ENCODE data around the gene SLC35F3. TPM values are rescaled to one million over a fixed set of nuclear protein-coding genes. Genes with fewer than 3 reads are reported as not detected.

Gene SLC35F3
- polyA plus RNA-seq, 1 of the 3 experiments (the other 2 are of a cell fraction) = 0.87 TPM

DNA sequence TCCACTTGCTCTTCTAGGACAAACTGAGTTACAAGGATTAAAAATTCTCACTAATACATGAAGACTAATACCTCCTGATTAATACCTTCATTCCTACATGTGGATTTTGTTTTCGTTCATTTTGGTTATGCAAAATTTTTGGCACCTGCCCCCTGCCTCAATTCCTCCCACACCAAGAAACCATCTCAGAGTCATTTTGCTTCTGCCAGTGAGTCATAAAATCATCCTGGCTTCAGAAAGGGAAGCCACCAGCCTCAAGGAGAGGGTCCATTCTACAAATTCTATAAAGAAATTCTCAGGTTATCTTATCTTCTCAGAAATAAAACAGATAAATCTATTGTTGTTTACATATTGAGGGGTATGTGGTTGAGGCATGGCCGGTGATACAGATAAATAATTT is 365.6 kb downstream of the SLC35F3 start:
- 65% methylated on average over 2 of the region's 2 CpGs for WGBS (ENCODE audit: low lambda C conversion rate)
- peaks cover 0 to 7% of the 10 kb centered on the region in 2 experiments; a peak in 2 of 4 replicates for H3K4me1 ChIP-seq (ENCODE audit: control insufficient read depth in 1 of 2, insufficient read depth in 2 of 2, low read depth in 1 of 2, low read length in 1 of 2)
- no peak overlapping the region for H3K4me3 ChIP-seq (ENCODE audit: low read depth in 2 of 2, low read length in 1 of 2)
- TF ChIP-seq RXRA (IDR thresholded peaks at IDR 0.05; ENCODE audit: borderline replicate concordance, low read depth) (no peak), CHD2 (IDR thresholded peaks at IDR 0.05; ENCODE audit: low read length, partially characterized antibody) (no peak)
- H2AFZ ChIP-seq (ENCODE audit: low read depth) = no peak overlapping the region
- CTCF ChIA-PET = interaction anchor here (1.5 kb wide), 1 partner anchor 57 kb away, joined by 4 read pairs; no protein-coding TSS in a partner anchor
- no peak for DNase-seq
- no peak overlapping the region for H3K4me2 ChIP-seq
- no peak overlapping the region for H3K9ac ChIP-seq
- no peak overlapping the region for H3K27ac ChIP-seq (ENCODE audit: low read depth in 2 of 2, low read length in 1 of 2)
- no peaks in the 10 kb centered on the region for H3F3A ChIP-seq (replicated peaks; ENCODE audit: insufficient read depth)
- H3K9me3 ChIP-seq = no peaks in the 10 kb centered on the region
- H4K20me1 ChIP-seq (ENCODE audit: insufficient read depth) = no peaks in the 10 kb centered on the region
- H3K9me2 ChIP-seq = no peaks in the 10 kb centered on the region
- H3K27me3 ChIP-seq (ENCODE audit: insufficient read depth) = no peaks in the 10 kb centered on the region
- no peaks in the 10 kb centered on the region for H3K36me3 ChIP-seq (replicated peaks in 1 of 2; ENCODE audit: control insufficient read depth in 1 of 2, insufficient read depth in 2 of 2, low read length in 1 of 2)
- POLR2A ChIA-PET = no interaction called here
- no peaks in the 10 kb centered on the region for H3K79me2 ChIP-seq (ENCODE audit: insufficient read depth)

DNA sequence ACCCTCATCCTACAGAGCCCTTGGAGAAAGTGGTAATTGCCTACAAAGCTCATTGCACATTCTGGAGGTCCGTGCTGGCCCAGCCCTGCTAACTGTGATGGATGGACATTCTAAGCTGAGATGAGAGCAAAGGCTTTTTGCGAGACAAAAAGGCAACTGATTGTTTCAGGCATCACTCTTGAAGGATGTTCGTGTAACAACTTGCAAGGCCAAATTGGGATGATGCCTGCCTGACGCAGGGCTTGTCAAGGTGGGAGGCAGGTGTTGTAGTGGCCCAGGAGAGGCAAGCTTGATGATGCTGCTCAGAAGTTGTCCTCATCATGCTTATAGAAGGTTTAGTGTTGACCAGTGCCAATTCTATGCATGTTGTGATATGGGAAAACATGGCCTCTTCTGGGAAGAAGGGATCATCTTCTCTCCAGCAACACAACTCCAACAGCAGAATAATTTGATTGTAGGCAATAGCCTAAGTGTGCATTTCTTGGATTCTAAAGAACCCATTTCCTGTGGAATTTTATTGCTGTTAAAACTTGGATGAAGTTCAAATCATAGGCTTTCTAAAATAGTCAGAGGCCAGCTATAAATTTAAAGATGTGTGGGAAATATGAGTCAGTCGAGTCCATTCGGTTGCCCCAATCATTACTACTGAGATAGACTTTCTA is 366.2 kb downstream of the SLC35F3 start:
- Histone ChIP-seq H2AFZ (ENCODE audit: low read depth) (no peak overlapping the region; the same call in 1 of the 2 replicates), H3K79me2 (ENCODE audit: insufficient read depth) (no peaks in the 10 kb centered on the region), H4K20me1 (ENCODE audit: insufficient read depth) (no peaks in the 10 kb centered on the region), H3K4me2 (no peak overlapping the region), H3K27me3 (ENCODE audit: insufficient read depth) (no peaks in the 10 kb centered on the region), H3K9ac (no peak overlapping the region), H3K9me3 (no peaks in the 10 kb centered on the region), H3K36me3 (replicated peaks in 1 of 2; ENCODE audit: control insufficient read depth in 1 of 2, insufficient read depth in 2 of 2, low read length in 1 of 2) (no peaks in the 10 kb centered on the region), H3K4me1 (ENCODE audit: control insufficient read depth in 1 of 2, insufficient read depth in 2 of 2, low read depth in 1 of 2, low read length in 1 of 2) (peaks cover 0 to 7% of the 10 kb centered on the region in 2 experiments; a peak in 2 of 4 replicates), H3K27ac (ENCODE audit: low read depth in 2 of 2, low read length in 1 of 2) (peak overlapping the region in 1 of 2 experiments; percentile 13; a peak in 1 of 4 replicates), H3K4me3 (ENCODE audit: low read depth in 2 of 2, low read length in 1 of 2) (no peak overlapping the region), H3F3A (replicated peaks; ENCODE audit: insufficient read depth) (no peaks in the 10 kb centered on the region), H3K9me2 (no peaks in the 10 kb centered on the region)
- DNase-seq = no peak
- 64% methylated on average over 6 of the region's 6 CpGs for WGBS (ENCODE audit: low lambda C conversion rate)
- CTCF ChIA-PET = interaction anchor here (1.1 kb wide), 1 partner anchor 27 kb away, joined by 3 read pairs; no protein-coding TSS in a partner anchor
- TF ChIP-seq FOSL2 (IDR thresholded peaks at IDR 0.05; ENCODE audit: borderline replicate concordance, low read depth) = peak; percentile 32; the same call in 1 of the 2 replicates
- TF ChIP-seq NFIC (IDR thresholded peaks at IDR 0.05; ENCODE audit: borderline replicate concordance) = peak; percentile 44
- TF ChIP-seq YY1 (IDR thresholded peaks at IDR 0.05; ENCODE audit: low read depth) = no peak
- no peak for TF ChIP-seq RCOR1 (IDR thresholded peaks at IDR 0.05; ENCODE audit: low read length)
- TF ChIP-seq, protein P1, sequence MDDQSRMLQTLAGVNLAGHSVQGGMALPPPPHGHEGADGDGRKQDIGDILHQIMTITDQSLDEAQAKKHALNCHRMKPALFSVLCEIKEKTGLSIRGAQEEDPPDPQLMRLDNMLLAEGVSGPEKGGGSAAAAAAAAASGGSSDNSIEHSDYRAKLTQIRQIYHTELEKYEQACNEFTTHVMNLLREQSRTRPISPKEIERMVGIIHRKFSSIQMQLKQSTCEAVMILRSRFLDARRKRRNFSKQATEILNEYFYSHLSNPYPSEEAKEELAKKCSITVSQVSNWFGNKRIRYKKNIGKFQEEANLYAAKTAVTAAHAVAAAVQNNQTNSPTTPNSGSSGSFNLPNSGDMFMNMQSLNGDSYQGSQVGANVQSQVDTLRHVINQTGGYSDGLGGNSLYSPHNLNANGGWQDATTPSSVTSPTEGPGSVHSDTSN (IDR thresholded peaks at IDR 0.05) = no peak
- no peak for TF ChIP-seq POLR2AphosphoS5 (IDR thresholded peaks at IDR 0.05; ENCODE audit: low read depth, low read length)
- TF ChIP-seq CHD2 (IDR thresholded peaks at IDR 0.05; ENCODE audit: low read length, partially characterized antibody) = no peak
- TF ChIP-seq, protein P2, sequence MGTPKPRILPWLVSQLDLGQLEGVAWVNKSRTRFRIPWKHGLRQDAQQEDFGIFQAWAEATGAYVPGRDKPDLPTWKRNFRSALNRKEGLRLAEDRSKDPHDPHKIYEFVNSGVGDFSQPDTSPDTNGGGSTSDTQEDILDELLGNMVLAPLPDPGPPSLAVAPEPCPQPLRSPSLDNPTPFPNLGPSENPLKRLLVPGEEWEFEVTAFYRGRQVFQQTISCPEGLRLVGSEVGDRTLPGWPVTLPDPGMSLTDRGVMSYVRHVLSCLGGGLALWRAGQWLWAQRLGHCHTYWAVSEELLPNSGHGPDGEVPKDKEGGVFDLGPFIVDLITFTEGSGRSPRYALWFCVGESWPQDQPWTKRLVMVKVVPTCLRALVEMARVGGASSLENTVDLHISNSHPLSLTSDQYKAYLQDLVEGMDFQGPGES (IDR thresholded peaks at IDR 0.05; ENCODE audit: low read depth, low read length) = no peak
- TF ChIP-seq MEF2A (IDR thresholded peaks at IDR 0.05; ENCODE audit: borderline replicate concordance, low read depth) = no peak
- no peak for TF ChIP-seq TAF1 (IDR thresholded peaks at IDR 0.05; ENCODE audit: borderline replicate concordance, low read depth, low read length)
- TF ChIP-seq SMC3 (IDR thresholded peaks at IDR 0.05; ENCODE audit: low read depth, low read length) = no peak
- no peak for TF ChIP-seq FOXM1 (IDR thresholded peaks at IDR 0.05; ENCODE audit: low read depth)
- POLR2A ChIA-PET = no interaction called here

Data from SK-N-SH (cell line).